ENCODE data around the gene EEPD1.

DNA sequence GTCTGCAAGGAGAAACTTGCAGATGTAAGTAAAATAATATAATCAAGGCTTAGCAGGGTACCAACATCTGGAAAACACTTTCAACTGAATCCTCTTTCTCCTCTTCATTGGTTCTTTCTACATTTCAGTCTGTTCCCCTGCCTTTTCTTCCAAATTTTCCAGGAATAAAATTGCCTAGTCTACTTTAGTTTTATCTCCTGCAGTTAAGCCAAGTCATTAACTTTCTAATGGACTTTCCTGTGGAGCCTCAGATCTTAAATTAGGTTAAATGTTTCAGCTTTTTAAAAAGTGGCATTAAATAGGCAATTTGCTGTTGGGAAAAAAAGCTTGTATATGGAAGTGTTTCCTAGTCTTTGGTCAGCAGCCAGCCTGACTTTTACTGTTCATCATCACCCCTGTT is 70.8 kb downstream of the EEPD1 start:
- TF ChIP-seq, protein P1, sequence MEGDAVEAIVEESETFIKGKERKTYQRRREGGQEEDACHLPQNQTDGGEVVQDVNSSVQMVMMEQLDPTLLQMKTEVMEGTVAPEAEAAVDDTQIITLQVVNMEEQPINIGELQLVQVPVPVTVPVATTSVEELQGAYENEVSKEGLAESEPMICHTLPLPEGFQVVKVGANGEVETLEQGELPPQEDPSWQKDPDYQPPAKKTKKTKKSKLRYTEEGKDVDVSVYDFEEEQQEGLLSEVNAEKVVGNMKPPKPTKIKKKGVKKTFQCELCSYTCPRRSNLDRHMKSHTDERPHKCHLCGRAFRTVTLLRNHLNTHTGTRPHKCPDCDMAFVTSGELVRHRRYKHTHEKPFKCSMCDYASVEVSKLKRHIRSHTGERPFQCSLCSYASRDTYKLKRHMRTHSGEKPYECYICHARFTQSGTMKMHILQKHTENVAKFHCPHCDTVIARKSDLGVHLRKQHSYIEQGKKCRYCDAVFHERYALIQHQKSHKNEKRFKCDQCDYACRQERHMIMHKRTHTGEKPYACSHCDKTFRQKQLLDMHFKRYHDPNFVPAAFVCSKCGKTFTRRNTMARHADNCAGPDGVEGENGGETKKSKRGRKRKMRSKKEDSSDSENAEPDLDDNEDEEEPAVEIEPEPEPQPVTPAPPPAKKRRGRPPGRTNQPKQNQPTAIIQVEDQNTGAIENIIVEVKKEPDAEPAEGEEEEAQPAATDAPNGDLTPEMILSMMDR (IDR thresholded peaks at IDR 0.05) = no peak
- TF ChIP-seq POLR2A (IDR thresholded peaks at IDR 0.05) = no peak
